GM23338 (cell line): ENCODE data around the gene CHI3L1. TPM values are rescaled to one million over a fixed set of nuclear protein-coding genes. Genes with fewer than 3 reads are reported as not detected.

ENCODE experiments used
- ATAC-seq: fragments of 200-7000 bp; cut with Tn5 transposase; 3 replicates; pipeline ENCODE4 v1.9.1; 2020
- DNase-seq: peaks from one replicate; pipeline ENCODE4 v3.0.0-alpha.2; 2015; ENCODE audit warnings: low spot score
- H2AFZ ChIP-seq: fragments of 200-600 bp; sonication (generic); 2 replicates; pipeline ENCODE4 v1.8.0; 2016; ENCODE audit warnings: antibody characterized with exemption, mild to moderate bottlenecking, moderate library complexity
- H3F3A ChIP-seq: fragments of 200-600 bp; sonication (generic); replicated peaks from 2 replicates; pipeline ENCODE4 v1.8.0; 2017; ENCODE audit warnings: antibody characterized with exemption, mixed run types, low read depth
- H3K27ac ChIP-seq: fragments of 200-600 bp; sonication (generic); 2 replicates; pipeline ENCODE4 v1.6.1; 2016; ENCODE audit warnings: low read depth
- H3K27me3 ChIP-seq: fragments of 200-600 bp; sonication (generic); 2 replicates; pipeline ENCODE4 v1.8.0; 2016; ENCODE audit warnings: mild to moderate bottlenecking, mixed run types, moderate library complexity; ENCODE audit not compliant: insufficient read depth
- H3K36me3 ChIP-seq: fragments of 200-600 bp; sonication (generic); 2 replicates; pipeline ENCODE4 v1.8.0; 2016; ENCODE audit warnings: mild to moderate bottlenecking; ENCODE audit not compliant: insufficient read depth
- H3K4me1 ChIP-seq: fragments of 200-600 bp; sonication (generic); 2 replicates; pipeline ENCODE4 v1.8.0; 2016; ENCODE audit warnings: mild to moderate bottlenecking, moderate library complexity; ENCODE audit not compliant: insufficient read depth
- H3K4me2 ChIP-seq: fragments of 200-600 bp; sonication (generic); 2 replicates; pipeline ENCODE4 v1.7.1; 2017; ENCODE audit warnings: mixed run types
- H3K4me3 ChIP-seq: fragments of 200-600 bp; sonication (generic); 2 replicates; pipeline ENCODE4 v1.6.1; 2016; ENCODE audit warnings: mixed run types
- H3K79me2 ChIP-seq: fragments of 200-600 bp; sonication (generic); replicated peaks from 2 replicates; pipeline ENCODE4 v1.8.0; 2017; ENCODE audit warnings: mild to moderate bottlenecking; ENCODE audit not compliant: insufficient read depth
- H3K9me2 ChIP-seq: fragments of 200-600 bp; sonication (generic); 2 replicates; pipeline ENCODE4 v1.8.0; 2017; ENCODE audit not compliant: insufficient read depth
- H4K20me1 ChIP-seq: fragments of 200-600 bp; sonication (generic); replicated peaks from 2 replicates; pipeline ENCODE4 v1.8.0; 2017; ENCODE audit warnings: mild to moderate bottlenecking; ENCODE audit not compliant: insufficient read depth
- H3K27ac Mint-ChIP-seq: 2 replicates; pipeline ENCODE4 v1.8.0; 2020; ENCODE audit warnings: inconsistent platforms, mild to moderate bottlenecking, moderate library complexity, mixed read lengths
- H3K27me3 Mint-ChIP-seq: 3 replicates; pipeline ENCODE4 v1.8.0; 2022; ENCODE audit warnings: low read depth, mild to moderate bottlenecking, moderate library complexity, mixed read lengths, inconsistent platforms; ENCODE audit not compliant: insufficient read depth, poor library complexity
- H3K36me3 Mint-ChIP-seq: 3 replicates; pipeline ENCODE4 v1.8.0; 2021; ENCODE audit warnings: low read depth, mild to moderate bottlenecking, inconsistent platforms, moderate library complexity, mixed read lengths
- H3K4me1 Mint-ChIP-seq: 3 replicates; pipeline ENCODE4 v1.8.0; 2020; ENCODE audit warnings: mild to moderate bottlenecking, inconsistent platforms, mixed read lengths
- H3K4me3 Mint-ChIP-seq: 3 replicates; pipeline ENCODE4 v1.8.0; 2021; ENCODE audit warnings: moderate library complexity, mild to moderate bottlenecking, inconsistent platforms, mixed read lengths
- H3K9me3 Mint-ChIP-seq: 3 replicates; pipeline ENCODE4 v1.8.0; 2020; ENCODE audit warnings: moderate library complexity, mild to moderate bottlenecking, inconsistent platforms, mixed read lengths
- CTCF ChIP-seq, 2 experiments: fragments of 200-600 bp in 1 of 2; sonication (generic) in 1 of 2; conservative IDR thresholded peaks; 2 replicates each; pipeline versions ENCODE4 v1.5.1 to v1.6.1; 2016 to 2017; ENCODE audit warnings: antibody characterized with exemption in 2 of 2, low read depth in 2 of 2, mild to moderate bottlenecking in 2 of 2, moderate library complexity in 1 of 2
- ETS1 ChIP-seq: IDR thresholded peaks from 2 replicates; pipeline ENCODE4 v1.6.1; 2016; ENCODE audit warnings: antibody characterized with exemption
- EZH2phosphoT487 ChIP-seq: fragments of 200-600 bp; sonication (generic); IDR thresholded peaks from one replicate; pipeline ENCODE4 v1.8.1; 2018; ENCODE audit warnings: antibody characterized with exemption; ENCODE audit not compliant: unreplicated experiment
- ZNF114 ChIP-seq: fragments of 250-450 bp; sonication (Bioruptor Pico); IDR thresholded peaks from 2 replicates; pipeline ENCODE4 v1.5.0; 2020; ENCODE audit warnings: mild to moderate bottlenecking, moderate library complexity
- ZNF331 ChIP-seq: fragments of 250-450 bp; sonication (Bioruptor Pico); IDR thresholded peaks from 2 replicates; pipeline ENCODE4 v1.5.0; 2020; ENCODE audit warnings: low read depth, mild to moderate bottlenecking, moderate library complexity
- ZNF462 ChIP-seq: fragments of 250-450 bp; sonication (Bioruptor Pico); IDR thresholded peaks from 2 replicates; pipeline ENCODE4 v1.5.0; 2020; ENCODE audit warnings: mild to moderate bottlenecking, moderate library complexity
- polyA plus RNA-seq: library from polyadenylated mRNA; unstranded; fragments of >200 nt; fragmentation: Nextera tagmentation; extraction: Ambion mirVana; gene quantifications from 2 replicates; pipeline ENCODE4 v1.2.1, GENCODE V29; 2016
- total RNA-seq: library from RNA; depleted of rRNA; stranded (reverse); fragments of >200 nt; shearing (Covaris generic); gene quantifications from 2 replicates; pipeline ENCODE4 v1.2.3, GENCODE V29; 2014

The CHI3L1 gene
- total and polyA plus RNA-seq, 2 experiments from 2014 or later = 0.76 TPM; not detected in 1

DNA sequence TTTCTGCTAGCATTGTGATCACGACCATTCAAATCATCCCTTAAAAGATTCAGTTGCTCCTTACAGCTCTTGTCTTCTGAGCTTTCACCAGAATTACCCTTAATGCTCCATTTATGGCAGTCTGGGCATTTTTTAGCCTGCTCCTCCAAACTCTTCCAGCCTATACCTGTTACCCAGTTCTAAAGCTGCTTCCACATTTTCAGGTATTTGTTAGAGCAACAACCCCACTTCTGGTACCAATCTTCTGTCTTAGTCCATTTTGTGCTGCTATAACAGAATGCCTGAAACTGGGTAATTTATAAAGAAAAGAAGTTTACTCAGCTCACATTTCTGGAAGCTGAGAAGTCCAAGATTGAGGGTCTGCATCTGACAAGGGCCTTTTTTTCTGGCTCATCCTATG is 28.1 kb downstream of the CHI3L1 start (continued):
- TF ChIP-seq ZNF462 (CRISPR knock-in tag) = no peak
- TF ChIP-seq CTCF (conservative IDR thresholded peaks at IDR 0.05; ENCODE audit: low read depth in 2 of 2) = no peak

- no peak for TF ChIP-seq ETS1
- TF ChIP-seq EZH2phosphoT487 = no peak
- TF ChIP-seq ZNF331 = no peak
- no peak for TF ChIP-seq ZNF114 (CRISPR knock-in tag)
- Histone ChIP-seq H3K4me3 (no peak overlapping the region), H3K36me3 (no peaks in the 10 kb centered on the region), H3K27ac (no peak overlapping the region), H3K27me3 (no peaks in the 10 kb centered on the region), H4K20me1 (no peaks in the 10 kb centered on the region), H3F3A (no peaks in the 10 kb centered on the region), H2AFZ (no peak overlapping the region), H3K79me2 (no peaks in the 10 kb centered on the region), H3K4me1 (peaks cover 25% of the 10 kb centered on the region), H3K9me2 (no peaks in the 10 kb centered on the region), H3K4me2 (no peak overlapping the region)
- Mint-ChIP-seq H3K36me3 (peaks cover 5% of the 10 kb centered on the region; the same call in 1 of the 3 replicates), H3K4me1 (peaks cover 28% of the 10 kb centered on the region), H3K4me3 (no peak overlapping the region), H3K27ac (no peak overlapping the region), H3K27me3 (peaks cover 8% of the 10 kb centered on the region), H3K9me3 (peaks cover 9% of the 10 kb centered on the region; the same call in 1 of the 3 replicates)
- no peak for DNase-seq
- ATAC-seq = no peak
These were observed 30.2 kb downstream of the CHI3L1 start for GRCh38 chr1:203156280-203156679.
